HCT116 (cell line): ENCODE measurements around the gene ARHGEF25.

Experiments
- CTCF ChIP-seq, 3 experiments: fragments of 200-600 bp in 1 of 3; sonication (generic) in 1 of 3; IDR thresholded peaks in 2 of 3; conservative IDR thresholded peaks in 1 of 3; 2 replicates each; pipeline ENCODE4 v1.5.1; 2012 to 2017; ENCODE audit warnings: low read depth in 2 of 3, low read length in 2 of 3, antibody characterized with exemption in 1 of 3, borderline replicate concordance in 1 of 3, control low read depth in 1 of 3, mild to moderate bottlenecking in 1 of 3, mixed read lengths in 1 of 3, mixed run types in 1 of 3, moderate library complexity in 1 of 3; ENCODE audit not compliant: insufficient read depth in 1 of 3
- EZH2 ChIP-seq: fragments of 200-600 bp; sonication (generic); IDR thresholded peaks from 2 replicates; pipeline ENCODE4 v1.6.1; 2017; ENCODE audit warnings: antibody characterized with exemption, mixed run types
- EZH2phosphoT487 ChIP-seq: fragments of 200-600 bp; IDR thresholded peaks from 2 replicates; pipeline ENCODE4 v1.6.1; 2018; ENCODE audit warnings: antibody characterized with exemption, borderline replicate concordance
- JUND ChIP-seq: IDR thresholded peaks from 2 replicates; pipeline ENCODE4 v1.6.1; 2012
- POLR2A ChIP-seq: IDR thresholded peaks from 2 replicates; pipeline ENCODE4 v1.7.0; 2011; ENCODE audit warnings: borderline replicate concordance; ENCODE audit not compliant: insufficient read depth, insufficient read length; ENCODE audit errors: extremely low read depth
- TCF7L2 ChIP-seq: IDR thresholded peaks from 2 replicates; pipeline ENCODE4 v1.7.0; 2011; ENCODE audit warnings: borderline replicate concordance, inconsistent platforms; ENCODE audit not compliant: insufficient read depth, insufficient read length; ENCODE audit errors: extremely low read depth
- TF ChIP-seq, protein P1 (sequence below): IDR thresholded peaks from 2 replicates; pipeline ENCODE4 v1.6.1; 2012

GRCh38 chr12:57617942-57618341 lies 6.7 kb downstream of the ARHGEF25 start:
- TF ChIP-seq TCF7L2, result no peak
- no peak for TF ChIP-seq CTCF (IDR thresholded peaks at IDR 0.05 in 2 of 3, conservative IDR thresholded peaks at IDR 0.05 in 1 of 3; ENCODE audit: borderline replicate concordance in 1 of 3, insufficient read depth in 1 of 3, low read depth in 2 of 3, low read length in 2 of 3)
- no peak for TF ChIP-seq EZH2
- no peak for TF ChIP-seq JUND
- no peak for TF ChIP-seq POLR2A
- TF ChIP-seq EZH2phosphoT487, result no peak
- TF ChIP-seq, protein P1, sequence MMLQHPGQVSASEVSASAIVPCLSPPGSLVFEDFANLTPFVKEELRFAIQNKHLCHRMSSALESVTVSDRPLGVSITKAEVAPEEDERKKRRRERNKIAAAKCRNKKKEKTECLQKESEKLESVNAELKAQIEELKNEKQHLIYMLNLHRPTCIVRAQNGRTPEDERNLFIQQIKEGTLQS, result no peak
